Measurements from ENCODE around the gene ACTMAP.

Gene ACTMAP

GRCh38 chr19:40704491-40705361, 45.6 kb downstream of the ACTMAP start:
- H2AFZ ChIP-seq (ENCODE audit: low read length), result no peak overlapping the region
- no peaks in the 10 kb centered on the region for H3F3A ChIP-seq (ENCODE audit: insufficient read depth, low read length)
- H3K79me2 ChIP-seq (ENCODE audit: insufficient read depth, low read length), result no peaks in the 10 kb centered on the region
- H3K9me2 ChIP-seq (ENCODE audit: low read depth, low read length), result no peaks in the 10 kb centered on the region
- H3K4me3 ChIP-seq (ENCODE audit: low read depth, low read length, poor library complexity, severe bottlenecking), result no peak overlapping the region
- no peak overlapping the region for H3K4me2 ChIP-seq (ENCODE audit: low read length)
- TF ChIP-seq EZH2 (IDR thresholded peaks at IDR 0.05; ENCODE audit: borderline replicate concordance, low read length), result no peak
- H3K9ac ChIP-seq (ENCODE audit: low read length), result no peak overlapping the region
- H3K27me3 ChIP-seq (ENCODE audit: insufficient read depth, low read length), result no peaks in the 10 kb centered on the region
- no peaks in the 10 kb centered on the region for H3K4me1 ChIP-seq (ENCODE audit: insufficient read depth, low read length, severe bottlenecking)
- H3K36me3 ChIP-seq (ENCODE audit: insufficient read depth, low read length), result peaks cover 59% of the 10 kb centered on the region
- no peak overlapping the region for H3K27ac ChIP-seq (ENCODE audit: low read depth, low read length, poor library complexity, severe bottlenecking)
- no peaks in the 10 kb centered on the region for H3K9me3 ChIP-seq (ENCODE audit: low read length)
- H4K20me1 ChIP-seq (ENCODE audit: insufficient read depth, low read length), result no peaks in the 10 kb centered on the region

- H3K27ac ChIP-seq (ENCODE audit: low read depth, low read length, poor library complexity, severe bottlenecking), result no peak overlapping the region
- TF ChIP-seq CTCF (IDR thresholded peaks at IDR 0.05; ENCODE audit: low read length), result no peak
- no peak for TF ChIP-seq EZH2 (IDR thresholded peaks at IDR 0.05; ENCODE audit: borderline replicate concordance, low read length)
- no peak overlapping the region for H3K9ac ChIP-seq (ENCODE audit: low read length)
- H3K4me2 ChIP-seq (ENCODE audit: low read length), result no peak overlapping the region
- no peak overlapping the region for H3K4me3 ChIP-seq (ENCODE audit: low read depth, low read length, poor library complexity, severe bottlenecking)
- H2AFZ ChIP-seq (ENCODE audit: low read length), result no peak overlapping the region
- no peaks in the 10 kb centered on the region for H3K9me2 ChIP-seq (ENCODE audit: low read depth, low read length)
- no peaks in the 10 kb centered on the region for H4K20me1 ChIP-seq (ENCODE audit: insufficient read depth, low read length)
- H3K79me2 ChIP-seq (ENCODE audit: insufficient read depth, low read length), result no peaks in the 10 kb centered on the region
- H3K9me3 ChIP-seq (ENCODE audit: low read length), result no peaks in the 10 kb centered on the region
- H3K4me1 ChIP-seq (ENCODE audit: insufficient read depth, low read length, severe bottlenecking), result no peaks in the 10 kb centered on the region
- no peaks in the 10 kb centered on the region for H3K27me3 ChIP-seq (ENCODE audit: insufficient read depth, low read length)
- H3F3A ChIP-seq (ENCODE audit: insufficient read depth, low read length), result no peaks in the 10 kb centered on the region
- peaks cover 50% of the 10 kb centered on the region for H3K36me3 ChIP-seq (ENCODE audit: insufficient read depth, low read length)
Observed at GRCh38 chr19:40703029-40703755, 47.1 kb downstream of the ACTMAP start.

GRCh38 chr19:40702337-40703012, 47.8 kb downstream of the ACTMAP start:
- Histone ChIP-seq H3K4me1 (ENCODE audit: insufficient read depth, low read length, severe bottlenecking) (no peaks in the 10 kb centered on the region), H3K9me2 (ENCODE audit: low read depth, low read length) (no peaks in the 10 kb centered on the region), H3K27ac (ENCODE audit: low read depth, low read length, poor library complexity, severe bottlenecking) (no peak overlapping the region), H3K27me3 (ENCODE audit: insufficient read depth, low read length) (no peaks in the 10 kb centered on the region), H2AFZ (ENCODE audit: low read length) (no peak overlapping the region), H3F3A (ENCODE audit: insufficient read depth, low read length) (no peaks in the 10 kb centered on the region), H4K20me1 (ENCODE audit: insufficient read depth, low read length) (no peaks in the 10 kb centered on the region), H3K9me3 (ENCODE audit: low read length) (no peaks in the 10 kb centered on the region), H3K4me2 (ENCODE audit: low read length) (no peak overlapping the region), H3K4me3 (ENCODE audit: low read depth, low read length, poor library complexity, severe bottlenecking) (no peak overlapping the region), H3K36me3 (ENCODE audit: insufficient read depth, low read length) (peaks cover 44% of the 10 kb centered on the region), H3K9ac (ENCODE audit: low read length) (no peak overlapping the region), H3K79me2 (ENCODE audit: insufficient read depth, low read length) (no peaks in the 10 kb centered on the region)
- TF ChIP-seq EZH2 (IDR thresholded peaks at IDR 0.05; ENCODE audit: borderline replicate concordance, low read length), result no peak
- peak; percentile 51; the same call in 1 of the 2 replicates for TF ChIP-seq CTCF (IDR thresholded peaks at IDR 0.05; ENCODE audit: low read length)
